GM12878 (cell line): ENCODE data around the gene SYCE1. TPM values are rescaled to one million over a fixed set of nuclear protein-coding genes. Genes with fewer than 3 reads are reported as not detected.

Experiments
- ASH2L ChIP-seq: fragments of 300-600, 200-600 bp; sonication (generic); IDR thresholded peaks from 2 replicates; pipeline ENCODE4 v1.6.1; 2017; ENCODE audit warnings: low read depth, mild to moderate bottlenecking, borderline replicate concordance
- BMI1 ChIP-seq: fragments of 450-650 bp; IDR thresholded peaks from 2 replicates; pipeline ENCODE4 v1.6.1; 2016; ENCODE audit warnings: mild to moderate bottlenecking, moderate library complexity, borderline replicate concordance
- GATAD2B ChIP-seq: fragments of 450-650 bp; conservative IDR thresholded peaks from 2 replicates; pipeline ENCODE4 v1.6.1; 2017; ENCODE audit warnings: low read depth, mild to moderate bottlenecking, moderate library complexity
- JUND ChIP-seq: IDR thresholded peaks from 2 replicates; pipeline ENCODE4 v1.6.1; 2012; ENCODE audit warnings: low read depth, mild to moderate bottlenecking, low read length, improper control_type of control experiment, moderate library complexity
- LARP7 ChIP-seq: fragments of 450-650 bp; IDR thresholded peaks from 2 replicates; pipeline ENCODE4 v1.6.1; 2017; ENCODE audit warnings: mild to moderate bottlenecking
- NR2F1 ChIP-seq: fragments of 450-650 bp; conservative IDR thresholded peaks from 2 replicates; pipeline ENCODE4 v1.6.1; 2017; ENCODE audit warnings: mild to moderate bottlenecking
- PRDM15 ChIP-seq: fragments of 450-650 bp; formaldehyde crosslinking; IDR thresholded peaks from 2 replicates; pipeline ENCODE4 v1.4.0; 2020; ENCODE audit warnings: mild to moderate bottlenecking, moderate library complexity
- RELA ChIP-seq: fragments of 450-650 bp; IDR thresholded peaks from 2 replicates; pipeline ENCODE4 v1.8.0; 2014; ENCODE audit warnings: borderline replicate concordance; ENCODE audit not compliant: partially characterized antibody
- REST ChIP-seq: IDR thresholded peaks from 2 replicates; pipeline ENCODE4 v1.6.1; 2012; ENCODE audit warnings: mild to moderate bottlenecking, low read depth, low read length
- RUNX3 ChIP-seq: IDR thresholded peaks from 2 replicates; pipeline ENCODE4 v1.6.1; 2012; ENCODE audit warnings: low read length, inconsistent platforms
- YBX1 ChIP-seq: fragments of 450-650 bp; IDR thresholded peaks from 2 replicates; pipeline ENCODE4 v1.6.1; 2016; ENCODE audit warnings: antibody characterized with exemption
- polyA plus RNA-seq, 11 experiments: library from polyadenylated mRNA; depleted of rRNA in 4 of 11; unstranded in 6 of 11; stranded (reverse) in 5 of 11; fragments of >200 nt; fragmentation: Nextera tagmentation in 4 of 11; fragmentation: Illumina TruSeq in 1 of 11; extraction: Ambion mirVana in 4 of 11; extraction: Trizol in 1 of 11; gene quantifications; 1 replicate in 1 of 11; 2 replicates in 10 of 11; pipeline versions ENCODE4 v1.2.1 to v1.2.3, GENCODE V29; 2011 to 2016; ENCODE audit warnings: inconsistent platforms in 2 of 11, missing spikeins in 2 of 11, low read depth in 1 of 11
- total RNA-seq, 4 experiments: library from RNA; depleted of rRNA in 3 of 4; stranded (reverse); fragments of >200 nt in 3 of 4; fragmentation: Illumina TruSeq in 1 of 4; extraction: Trizol in 1 of 4; gene quantifications; 2 replicates each; pipeline versions ENCODE4 v1.2.1 to v1.2.3, GENCODE V29; 2013 to 2021
- TF ChIP-seq, protein P1 (sequence below): fragments of 450-650 bp; IDR thresholded peaks from 2 replicates; pipeline ENCODE4 v1.6.1; 2018; ENCODE audit warnings: borderline replicate concordance, mild to moderate bottlenecking; ENCODE audit not compliant: partially characterized antibody
- TF ChIP-seq, protein P2 (sequence below): IDR thresholded peaks from 2 replicates; pipeline ENCODE4 v1.6.1; 2012; ENCODE audit warnings: low read length, inconsistent platforms
- TF ChIP-seq, protein P3 (sequence below): IDR thresholded peaks from 2 replicates; pipeline ENCODE4 v1.6.1; 2012; ENCODE audit warnings: low read depth, low read length, improper control_type of control experiment

SYCE1 gene
- total and polyA plus RNA-seq, 10 of the 15 experiments (the other 5 are each of a cell fraction or from before 2014, with no cell fraction given): not detected

GRCh38 chr10:133520193-133520738 lies 45.1 kb downstream of the SYCE1 start (continued):
- TF ChIP-seq, protein P1, sequence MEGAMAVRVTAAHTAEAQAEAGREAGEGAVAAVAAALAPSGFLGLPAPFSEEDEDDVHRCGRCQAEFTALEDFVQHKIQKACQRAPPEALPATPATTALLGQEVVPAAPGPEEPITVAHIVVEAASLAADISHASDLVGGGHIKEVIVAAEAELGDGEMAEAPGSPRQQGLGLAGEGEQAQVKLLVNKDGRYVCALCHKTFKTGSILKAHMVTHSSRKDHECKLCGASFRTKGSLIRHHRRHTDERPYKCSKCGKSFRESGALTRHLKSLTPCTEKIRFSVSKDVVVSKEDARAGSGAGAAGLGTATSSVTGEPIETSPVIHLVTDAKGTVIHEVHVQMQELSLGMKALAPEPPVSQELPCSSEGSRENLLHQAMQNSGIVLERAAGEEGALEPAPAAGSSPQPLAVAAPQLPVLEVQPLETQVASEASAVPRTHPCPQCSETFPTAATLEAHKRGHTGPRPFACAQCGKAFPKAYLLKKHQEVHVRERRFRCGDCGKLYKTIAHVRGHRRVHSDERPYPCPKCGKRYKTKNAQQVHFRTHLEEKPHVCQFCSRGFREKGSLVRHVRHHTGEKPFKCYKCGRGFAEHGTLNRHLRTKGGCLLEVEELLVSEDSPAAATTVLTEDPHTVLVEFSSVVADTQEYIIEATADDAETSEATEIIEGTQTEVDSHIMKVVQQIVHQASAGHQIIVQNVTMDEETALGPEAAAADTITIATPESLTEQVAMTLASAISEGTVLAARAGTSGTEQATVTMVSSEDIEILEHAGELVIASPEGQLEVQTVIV: peak; percentile 54
- TF ChIP-seq PRDM15 (CRISPR knock-in tag) (no peak), YBX1 (no peak), ASH2L (no peak), RELA (peak; percentile 12), JUND (no peak), GATAD2B (peak; percentile 51; the same call in 1 of the 2 replicates), BMI1 (no peak), LARP7 (no peak), NR2F1 (peak; percentile 52; the same call in 1 of the 2 replicates), REST (no peak), RUNX3 (peak; percentile 67)
- TF ChIP-seq, protein P2, sequence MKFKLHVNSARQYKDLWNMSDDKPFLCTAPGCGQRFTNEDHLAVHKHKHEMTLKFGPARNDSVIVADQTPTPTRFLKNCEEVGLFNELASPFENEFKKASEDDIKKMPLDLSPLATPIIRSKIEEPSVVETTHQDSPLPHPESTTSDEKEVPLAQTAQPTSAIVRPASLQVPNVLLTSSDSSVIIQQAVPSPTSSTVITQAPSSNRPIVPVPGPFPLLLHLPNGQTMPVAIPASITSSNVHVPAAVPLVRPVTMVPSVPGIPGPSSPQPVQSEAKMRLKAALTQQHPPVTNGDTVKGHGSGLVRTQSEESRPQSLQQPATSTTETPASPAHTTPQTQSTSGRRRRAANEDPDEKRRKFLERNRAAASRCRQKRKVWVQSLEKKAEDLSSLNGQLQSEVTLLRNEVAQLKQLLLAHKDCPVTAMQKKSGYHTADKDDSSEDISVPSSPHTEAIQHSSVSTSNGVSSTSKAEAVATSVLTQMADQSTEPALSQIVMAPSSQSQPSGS: no peak
- TF ChIP-seq, protein P3, sequence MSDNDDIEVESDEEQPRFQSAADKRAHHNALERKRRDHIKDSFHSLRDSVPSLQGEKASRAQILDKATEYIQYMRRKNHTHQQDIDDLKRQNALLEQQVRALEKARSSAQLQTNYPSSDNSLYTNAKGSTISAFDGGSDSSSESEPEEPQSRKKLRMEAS: no peak
